ENCODE data around the gene P2RY12.

The P2RY12 gene

DNA sequence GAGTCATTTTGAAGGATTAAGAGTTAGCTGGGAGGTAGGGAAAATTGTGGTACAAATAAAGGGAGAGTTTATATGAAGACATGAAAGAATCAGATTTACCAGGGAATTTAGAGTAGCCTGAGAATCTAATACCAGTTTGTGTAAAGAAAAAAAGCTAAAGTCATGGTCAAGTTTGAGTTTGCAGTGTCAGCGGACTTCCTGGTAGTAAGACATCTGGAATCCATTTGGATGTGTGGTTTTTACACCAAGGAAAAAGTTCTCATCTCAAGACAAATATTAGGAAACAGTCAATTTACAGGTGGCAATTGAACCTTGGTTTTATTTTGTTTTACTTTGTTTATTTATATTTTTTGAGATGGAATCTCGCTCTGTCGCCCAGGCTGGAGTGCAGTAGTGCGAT lies 1.5 kb upstream of the P2RY12 start:
- H3K4me3 ChIP-seq (ENCODE audit: low read length), result no peak overlapping the region

DNA sequence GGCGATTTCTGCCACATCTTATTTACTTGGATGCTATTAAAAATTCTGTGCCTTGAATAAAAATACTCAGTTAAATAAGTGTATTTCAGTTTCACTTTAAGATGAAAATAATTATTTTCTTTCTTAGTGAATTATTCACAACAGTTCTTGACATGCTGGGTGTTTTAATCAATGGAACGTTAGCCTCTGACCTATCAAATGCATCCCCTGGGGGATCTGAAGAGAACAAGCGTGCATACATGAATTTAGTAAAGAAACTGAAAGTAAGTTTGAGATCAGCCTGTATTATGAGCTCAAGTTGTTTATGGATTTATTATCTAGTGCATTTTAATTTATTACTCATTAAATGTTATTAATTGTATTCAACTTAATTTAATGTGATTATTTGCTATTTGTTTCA lies 597 bp downstream of the P2RY12 start:
- H3K4me3 ChIP-seq (ENCODE audit: low read length), result no peak overlapping the region
- DNase-seq (ENCODE audit: low read depth), result no peak
- TF ChIP-seq, protein P1, sequence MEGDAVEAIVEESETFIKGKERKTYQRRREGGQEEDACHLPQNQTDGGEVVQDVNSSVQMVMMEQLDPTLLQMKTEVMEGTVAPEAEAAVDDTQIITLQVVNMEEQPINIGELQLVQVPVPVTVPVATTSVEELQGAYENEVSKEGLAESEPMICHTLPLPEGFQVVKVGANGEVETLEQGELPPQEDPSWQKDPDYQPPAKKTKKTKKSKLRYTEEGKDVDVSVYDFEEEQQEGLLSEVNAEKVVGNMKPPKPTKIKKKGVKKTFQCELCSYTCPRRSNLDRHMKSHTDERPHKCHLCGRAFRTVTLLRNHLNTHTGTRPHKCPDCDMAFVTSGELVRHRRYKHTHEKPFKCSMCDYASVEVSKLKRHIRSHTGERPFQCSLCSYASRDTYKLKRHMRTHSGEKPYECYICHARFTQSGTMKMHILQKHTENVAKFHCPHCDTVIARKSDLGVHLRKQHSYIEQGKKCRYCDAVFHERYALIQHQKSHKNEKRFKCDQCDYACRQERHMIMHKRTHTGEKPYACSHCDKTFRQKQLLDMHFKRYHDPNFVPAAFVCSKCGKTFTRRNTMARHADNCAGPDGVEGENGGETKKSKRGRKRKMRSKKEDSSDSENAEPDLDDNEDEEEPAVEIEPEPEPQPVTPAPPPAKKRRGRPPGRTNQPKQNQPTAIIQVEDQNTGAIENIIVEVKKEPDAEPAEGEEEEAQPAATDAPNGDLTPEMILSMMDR (conservative IDR thresholded peaks at IDR 0.05; ENCODE audit: low read length), result no peak

More for the DNA sequence above, 1.5 kb upstream of the P2RY12 start:
- TF ChIP-seq, protein P1 (conservative IDR thresholded peaks at IDR 0.05; ENCODE audit: low read length), result no peak
- peak; percentile 79 for DNase-seq (ENCODE audit: low read depth)

DNA sequence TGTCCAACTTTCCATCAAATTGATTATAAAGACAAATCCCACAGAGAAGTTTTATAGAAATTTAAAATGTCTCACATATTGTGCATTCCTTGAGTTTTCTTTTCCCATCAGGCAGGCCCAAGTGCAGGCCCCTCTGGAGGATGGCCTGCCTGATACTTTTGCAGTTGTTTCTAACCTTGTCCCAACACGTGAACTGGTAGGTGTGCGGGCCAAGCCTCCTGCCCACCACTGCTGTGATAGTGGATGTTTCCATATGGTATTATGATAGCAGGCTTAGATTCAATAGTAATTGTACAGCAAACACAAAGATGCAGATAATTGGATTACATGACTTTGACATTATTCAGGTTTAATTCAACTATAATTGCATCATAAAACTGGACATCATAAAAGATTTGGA lies 1.4 kb downstream of the P2RY12 start:
- no peak overlapping the region for H3K4me3 ChIP-seq (ENCODE audit: low read length)
- DNase-seq (ENCODE audit: low read depth), result no peak
- TF ChIP-seq, protein P1 (conservative IDR thresholded peaks at IDR 0.05; ENCODE audit: low read length), result no peak

DNA sequence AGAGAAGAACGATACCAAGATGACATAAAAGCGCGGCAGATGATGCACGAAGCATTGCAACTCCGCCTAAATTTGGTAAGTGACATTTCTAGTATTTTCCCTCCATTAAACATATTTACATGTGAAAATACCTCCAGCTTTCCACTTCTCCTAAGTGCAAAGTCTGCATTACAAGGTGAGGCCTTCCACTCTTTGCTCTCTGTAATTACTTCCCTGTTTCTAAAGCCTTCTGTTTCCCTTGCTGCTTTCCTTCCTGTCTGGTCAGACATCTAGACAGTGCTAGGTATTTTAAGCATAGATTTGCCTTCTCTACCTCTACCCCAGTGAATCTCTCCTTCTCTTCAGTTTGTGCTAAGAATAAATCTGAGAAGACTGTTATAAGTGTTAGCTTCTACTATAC lies 1.9 kb downstream of the P2RY12 start:
- no peak overlapping the region for H3K4me3 ChIP-seq (ENCODE audit: low read length)
- TF ChIP-seq, protein P1 (conservative IDR thresholded peaks at IDR 0.05; ENCODE audit: low read length), result no peak
- no peak for DNase-seq (ENCODE audit: low read depth)

DNA sequence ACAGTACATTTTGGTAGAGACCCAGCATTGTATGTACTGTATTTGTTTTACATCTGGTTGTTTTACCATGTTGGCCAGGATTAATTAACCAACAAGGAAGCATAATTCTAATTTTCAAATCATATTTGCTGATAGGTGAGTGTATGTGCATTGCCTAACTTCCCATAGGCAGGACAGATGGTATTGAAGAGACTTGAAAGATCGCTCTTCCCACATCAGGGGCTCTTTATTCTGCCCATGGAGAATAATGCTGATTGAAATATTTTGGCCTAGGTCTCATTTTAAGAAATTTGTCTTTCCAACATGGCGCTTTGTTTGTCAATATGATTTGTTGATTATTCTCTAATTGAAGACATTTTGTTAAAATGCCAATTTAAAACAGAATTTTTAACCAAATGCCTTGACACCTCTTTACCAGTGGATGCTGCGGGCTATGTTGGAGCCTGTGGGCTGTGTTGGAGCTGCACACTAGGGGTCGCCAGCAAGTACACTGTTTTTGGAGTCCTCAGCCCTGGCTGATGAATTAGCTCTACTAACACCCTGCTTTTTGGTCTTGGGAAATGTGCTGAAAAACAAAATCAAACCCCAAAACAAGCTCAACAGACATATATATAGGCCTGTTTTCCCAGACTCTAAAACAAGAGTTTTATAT lies 5.3 kb downstream of the P2RY12 start:
- DNase-seq (ENCODE audit: low read depth), result no peak
- TF ChIP-seq, protein P1 (conservative IDR thresholded peaks at IDR 0.05; ENCODE audit: low read length), result peak; percentile 58
- H3K4me3 ChIP-seq (ENCODE audit: low read length), result no peak overlapping the region

DNA sequence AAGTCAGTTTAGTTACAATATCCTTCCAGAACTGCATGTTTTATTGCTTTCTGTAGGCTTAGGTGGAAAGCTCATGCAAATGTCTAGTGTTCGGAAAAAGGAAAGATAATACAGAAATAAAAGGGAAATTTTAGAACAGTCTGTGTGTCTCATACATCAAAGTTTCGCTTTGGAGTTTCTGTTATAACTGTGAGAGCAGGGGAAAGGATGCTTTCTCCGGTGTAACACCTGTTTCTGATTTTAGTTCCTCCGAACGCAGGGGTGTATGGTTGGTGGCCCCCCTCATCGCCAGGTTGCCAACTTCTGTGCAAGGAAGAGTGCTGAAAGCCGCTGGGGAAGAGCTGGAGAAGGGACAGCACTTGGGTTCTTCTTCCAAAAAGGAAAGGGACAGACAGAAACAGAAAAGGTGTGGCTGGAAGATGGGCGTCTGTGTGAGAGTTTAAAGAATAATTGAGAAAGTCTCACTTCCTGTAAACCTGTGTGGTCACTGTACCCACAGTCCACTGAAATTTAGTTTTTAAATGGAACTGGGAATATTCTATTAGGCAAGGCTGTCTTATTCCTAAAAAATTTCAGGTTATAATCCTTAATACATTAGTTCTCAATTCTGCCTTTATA lies 6.7 kb downstream of the P2RY12 start:
- TF ChIP-seq, protein P1 (conservative IDR thresholded peaks at IDR 0.05; ENCODE audit: low read length), result no peak
- DNase-seq (ENCODE audit: low read depth), result no peak
- H3K4me3 ChIP-seq (ENCODE audit: low read length), result no peak overlapping the region
